Measurements from ENCODE around the gene FGFRL1.

Gene FGFRL1

GRCh38 chr4:1002131-1002630 lies 9.2 kb upstream of the FGFRL1 start:
- peak; percentile 35 for DNase-seq (ENCODE audit: low read depth)
- no peak overlapping the region for H3K4me3 ChIP-seq (ENCODE audit: low read length)
- TF ChIP-seq CTCF (IDR thresholded peaks at IDR 0.05; ENCODE audit: insufficient read depth, low read depth, low read length, missing control alignments), result no peak

GRCh38 chr4:1002631-1003251 lies 8.7 kb upstream of the FGFRL1 start:
- TF ChIP-seq CTCF (IDR thresholded peaks at IDR 0.05; ENCODE audit: insufficient read depth, low read depth, low read length, missing control alignments), result no peak
- no peak for DNase-seq (ENCODE audit: low read depth)
- no peak overlapping the region for H3K4me3 ChIP-seq (ENCODE audit: low read length)

- no peak for DNase-seq (ENCODE audit: low read depth)
- no peak overlapping the region for H3K4me3 ChIP-seq (ENCODE audit: low read length)
- TF ChIP-seq CTCF (IDR thresholded peaks at IDR 0.05; ENCODE audit: insufficient read depth, low read depth, low read length, missing control alignments), result no peak
These were observed 8.0 kb upstream of the FGFRL1 start for GRCh38 chr4:1003271-1004070.

GRCh38 chr4:1004071-1004418 lies 7.4 kb upstream of the FGFRL1 start:
- TF ChIP-seq CTCF (IDR thresholded peaks at IDR 0.05; ENCODE audit: insufficient read depth, low read depth, low read length, missing control alignments), result no peak
- DNase-seq (ENCODE audit: low read depth), result no peak

GRCh38 chr4:1004557-1005485 lies 6.6 kb upstream of the FGFRL1 start:
- TF ChIP-seq CTCF (IDR thresholded peaks at IDR 0.05; ENCODE audit: insufficient read depth, low read depth, low read length, missing control alignments), result no peak
- no peak for DNase-seq (ENCODE audit: low read depth)
- H3K4me3 ChIP-seq (ENCODE audit: low read length), result no peak overlapping the region

More at GRCh38 chr4:1004071-1004418, 7.4 kb upstream of the FGFRL1 start:
- no peak overlapping the region for H3K4me3 ChIP-seq (ENCODE audit: low read length)

- no peak for DNase-seq (ENCODE audit: low read depth)
- no peak overlapping the region for H3K4me3 ChIP-seq (ENCODE audit: low read length)
- TF ChIP-seq CTCF (IDR thresholded peaks at IDR 0.05; ENCODE audit: insufficient read depth, low read depth, low read length, missing control alignments), result no peak
These were observed 4.6 kb upstream of the FGFRL1 start for GRCh38 chr4:1006856-1007255.

Data from epithelial cell of esophagus (primary cell).